ENCODE data around the gene NKX2-1. TPM values are rescaled to one million over a fixed set of nuclear protein-coding genes. Genes with fewer than 3 reads are reported as not detected.

Gene NKX2-1
- polyA plus RNA-seq (2012; ENCODE audit: insufficient read length, low read depth): not detected

- TF ChIP-seq TAF1 (IDR thresholded peaks at IDR 0.05; ENCODE audit: borderline replicate concordance, insufficient read depth, low read length) (no peak), POLR2AphosphoS5 (IDR thresholded peaks at IDR 0.05; ENCODE audit: low read depth, low read length) (no peak), SIN3A (IDR thresholded peaks at IDR 0.05; ENCODE audit: borderline replicate concordance, insufficient read depth, low read length) (no peak), FOXP2 (optimal IDR thresholded peaks at IDR 0.05; ENCODE audit: borderline replicate concordance, extremely low read depth, extremely low read length, insufficient read depth) (no peak)
- TF ChIP-seq, protein P1, sequence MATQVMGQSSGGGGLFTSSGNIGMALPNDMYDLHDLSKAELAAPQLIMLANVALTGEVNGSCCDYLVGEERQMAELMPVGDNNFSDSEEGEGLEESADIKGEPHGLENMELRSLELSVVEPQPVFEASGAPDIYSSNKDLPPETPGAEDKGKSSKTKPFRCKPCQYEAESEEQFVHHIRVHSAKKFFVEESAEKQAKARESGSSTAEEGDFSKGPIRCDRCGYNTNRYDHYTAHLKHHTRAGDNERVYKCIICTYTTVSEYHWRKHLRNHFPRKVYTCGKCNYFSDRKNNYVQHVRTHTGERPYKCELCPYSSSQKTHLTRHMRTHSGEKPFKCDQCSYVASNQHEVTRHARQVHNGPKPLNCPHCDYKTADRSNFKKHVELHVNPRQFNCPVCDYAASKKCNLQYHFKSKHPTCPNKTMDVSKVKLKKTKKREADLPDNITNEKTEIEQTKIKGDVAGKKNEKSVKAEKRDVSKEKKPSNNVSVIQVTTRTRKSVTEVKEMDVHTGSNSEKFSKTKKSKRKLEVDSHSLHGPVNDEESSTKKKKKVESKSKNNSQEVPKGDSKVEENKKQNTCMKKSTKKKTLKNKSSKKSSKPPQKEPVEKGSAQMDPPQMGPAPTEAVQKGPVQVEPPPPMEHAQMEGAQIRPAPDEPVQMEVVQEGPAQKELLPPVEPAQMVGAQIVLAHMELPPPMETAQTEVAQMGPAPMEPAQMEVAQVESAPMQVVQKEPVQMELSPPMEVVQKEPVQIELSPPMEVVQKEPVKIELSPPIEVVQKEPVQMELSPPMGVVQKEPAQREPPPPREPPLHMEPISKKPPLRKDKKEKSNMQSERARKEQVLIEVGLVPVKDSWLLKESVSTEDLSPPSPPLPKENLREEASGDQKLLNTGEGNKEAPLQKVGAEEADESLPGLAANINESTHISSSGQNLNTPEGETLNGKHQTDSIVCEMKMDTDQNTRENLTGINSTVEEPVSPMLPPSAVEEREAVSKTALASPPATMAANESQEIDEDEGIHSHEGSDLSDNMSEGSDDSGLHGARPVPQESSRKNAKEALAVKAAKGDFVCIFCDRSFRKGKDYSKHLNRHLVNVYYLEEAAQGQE (IDR thresholded peaks at IDR 0.05; ENCODE audit: insufficient read depth in 1 of 2, low read depth in 2 of 2, low read length in 2 of 2): no peak
Measured at GRCh38 chr14:36519431-36520321, at the start of gene NKX2-1. Gene NKX2-1 (minus strand): TSS chr14:36520232. CDS start chr14:36520129, 103 bp downstream.

GRCh38 chr14:36556811-36557433 lies 36.9 kb upstream of the NKX2-1 start:
- TF ChIP-seq TAF1 (IDR thresholded peaks at IDR 0.05; ENCODE audit: borderline replicate concordance, insufficient read depth, low read length): no peak
- TF ChIP-seq SIN3A (IDR thresholded peaks at IDR 0.05; ENCODE audit: borderline replicate concordance, insufficient read depth, low read length): no peak
- no peak for TF ChIP-seq FOXP2 (optimal IDR thresholded peaks at IDR 0.05; ENCODE audit: borderline replicate concordance, extremely low read depth, extremely low read length, insufficient read depth)
- no peak for TF ChIP-seq POLR2AphosphoS5 (IDR thresholded peaks at IDR 0.05; ENCODE audit: low read depth, low read length)
- TF ChIP-seq, protein P1 (IDR thresholded peaks at IDR 0.05; ENCODE audit: insufficient read depth in 1 of 2, low read depth in 2 of 2, low read length in 2 of 2): no peak

DNA sequence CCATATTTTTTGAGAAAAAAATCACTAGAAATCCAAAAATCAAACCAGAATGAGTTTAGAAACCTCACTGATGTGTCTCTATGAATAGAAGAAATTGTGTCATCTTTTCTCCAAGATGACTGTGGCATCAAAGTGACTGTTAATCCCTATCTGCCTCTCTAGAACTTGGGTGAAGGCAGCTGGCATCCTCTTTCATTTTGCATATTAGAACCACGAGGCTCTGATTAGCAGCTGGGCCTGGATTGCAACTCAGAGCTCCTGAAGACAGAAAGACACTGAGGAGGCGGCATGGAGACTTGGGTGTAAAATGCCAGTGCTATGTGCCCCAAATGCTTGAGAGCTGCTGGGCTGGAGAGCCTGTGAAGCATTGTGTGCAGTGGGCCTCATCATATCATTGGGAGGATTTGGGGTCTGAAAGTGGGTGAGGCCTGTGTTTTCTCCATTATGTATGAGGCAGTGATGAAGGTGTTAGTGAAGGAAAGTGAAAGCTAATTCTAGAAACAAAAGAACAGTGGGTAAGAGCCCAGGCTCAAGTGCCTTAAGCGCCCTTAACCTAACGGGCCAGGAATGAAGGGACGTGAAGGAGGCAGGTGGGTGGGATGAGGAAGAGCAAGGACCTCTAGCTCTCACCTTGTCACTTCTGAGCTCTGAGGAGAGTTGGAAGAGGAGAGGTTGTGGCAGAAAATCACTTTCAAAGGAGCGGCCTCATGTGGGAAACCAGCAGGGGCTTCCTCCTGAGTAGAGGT lies 36.1 kb upstream of the NKX2-1 start:
- TF ChIP-seq, protein P1 (IDR thresholded peaks at IDR 0.05; ENCODE audit: insufficient read depth in 1 of 2, low read depth in 2 of 2, low read length in 2 of 2): no peak
- TF ChIP-seq FOXP2 (optimal IDR thresholded peaks at IDR 0.05; ENCODE audit: borderline replicate concordance, extremely low read depth, extremely low read length, insufficient read depth): no peak
- TF ChIP-seq POLR2AphosphoS5 (IDR thresholded peaks at IDR 0.05; ENCODE audit: low read depth, low read length): no peak
- no peak for TF ChIP-seq SIN3A (IDR thresholded peaks at IDR 0.05; ENCODE audit: borderline replicate concordance, insufficient read depth, low read length)
- TF ChIP-seq TAF1 (IDR thresholded peaks at IDR 0.05; ENCODE audit: borderline replicate concordance, insufficient read depth, low read length): no peak

GRCh38 chr14:36553656-36554260 lies 33.7 kb upstream of the NKX2-1 start:
- TF ChIP-seq FOXP2 (optimal IDR thresholded peaks at IDR 0.05; ENCODE audit: borderline replicate concordance, extremely low read depth, extremely low read length, insufficient read depth) (no peak), TAF1 (IDR thresholded peaks at IDR 0.05; ENCODE audit: borderline replicate concordance, insufficient read depth, low read length) (no peak), POLR2AphosphoS5 (IDR thresholded peaks at IDR 0.05; ENCODE audit: low read depth, low read length) (no peak), SIN3A (IDR thresholded peaks at IDR 0.05; ENCODE audit: borderline replicate concordance, insufficient read depth, low read length) (no peak)
- TF ChIP-seq, protein P1 (IDR thresholded peaks at IDR 0.05; ENCODE audit: insufficient read depth in 1 of 2, low read depth in 2 of 2, low read length in 2 of 2): no peak

Measured in PFSK-1 (cell line).